Liver (tissue), 3 donors: ENCODE results near the gene ZNF185.

Experiments
- GABPA ChIP-seq, 2 donors: IDR thresholded peaks in 1 of 2; conservative IDR thresholded peaks in 1 of 2; 2 replicates each; pipeline ENCODE4 v1.6.1; 2016; ENCODE audit warnings: antibody characterized with exemption in 2 of 2, mild to moderate bottlenecking in 1 of 2, moderate library complexity in 1 of 2
- TF ChIP-seq, protein P1 (sequence below): fragments of 150-350 bp; IDR thresholded peaks from 2 replicates; pipeline ENCODE4 v1.5.1; 2017; ENCODE audit warnings: improper control_type of control experiment, low read depth, low read length; ENCODE audit not compliant: missing input control
- donor health status: healthy.
- donor health status: healthy.

DNA sequence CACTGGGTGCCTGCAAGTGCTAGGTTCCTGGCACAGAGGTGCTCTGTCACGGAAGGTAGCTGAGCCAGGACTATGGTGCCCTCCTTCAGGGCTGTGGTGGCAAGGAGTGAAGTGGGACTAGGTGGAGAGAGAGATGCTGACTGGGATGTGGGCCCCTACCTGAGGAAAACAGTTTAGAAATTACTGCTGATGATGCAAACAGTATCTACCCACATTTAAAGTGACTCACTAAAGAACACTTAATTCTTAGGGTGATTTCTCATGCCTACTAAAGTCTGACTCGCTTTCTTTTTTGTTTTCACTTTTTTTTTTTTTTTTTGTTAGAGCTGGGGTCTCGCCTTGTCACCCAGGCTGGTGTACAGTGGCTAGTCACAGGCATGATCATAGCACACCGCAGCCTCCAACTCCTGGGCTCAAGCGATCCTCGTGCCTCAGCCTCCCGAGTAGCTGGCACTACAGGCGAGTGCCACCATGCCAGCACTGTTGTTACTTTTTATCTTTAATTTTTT, 3.1 kb downstream of the ZNF185 start:
- TF ChIP-seq, protein P1, sequence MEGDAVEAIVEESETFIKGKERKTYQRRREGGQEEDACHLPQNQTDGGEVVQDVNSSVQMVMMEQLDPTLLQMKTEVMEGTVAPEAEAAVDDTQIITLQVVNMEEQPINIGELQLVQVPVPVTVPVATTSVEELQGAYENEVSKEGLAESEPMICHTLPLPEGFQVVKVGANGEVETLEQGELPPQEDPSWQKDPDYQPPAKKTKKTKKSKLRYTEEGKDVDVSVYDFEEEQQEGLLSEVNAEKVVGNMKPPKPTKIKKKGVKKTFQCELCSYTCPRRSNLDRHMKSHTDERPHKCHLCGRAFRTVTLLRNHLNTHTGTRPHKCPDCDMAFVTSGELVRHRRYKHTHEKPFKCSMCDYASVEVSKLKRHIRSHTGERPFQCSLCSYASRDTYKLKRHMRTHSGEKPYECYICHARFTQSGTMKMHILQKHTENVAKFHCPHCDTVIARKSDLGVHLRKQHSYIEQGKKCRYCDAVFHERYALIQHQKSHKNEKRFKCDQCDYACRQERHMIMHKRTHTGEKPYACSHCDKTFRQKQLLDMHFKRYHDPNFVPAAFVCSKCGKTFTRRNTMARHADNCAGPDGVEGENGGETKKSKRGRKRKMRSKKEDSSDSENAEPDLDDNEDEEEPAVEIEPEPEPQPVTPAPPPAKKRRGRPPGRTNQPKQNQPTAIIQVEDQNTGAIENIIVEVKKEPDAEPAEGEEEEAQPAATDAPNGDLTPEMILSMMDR, result no peak
- TF ChIP-seq GABPA (IDR thresholded peaks at IDR 0.05 in 1 of 2, conservative IDR thresholded peaks at IDR 0.05 in 1 of 2), result no peak
